ENCODE results near the gene PNPLA5. TPM values are rescaled to one million over a fixed set of nuclear protein-coding genes. Genes with fewer than 3 reads are reported as not detected.
"Not testable (repeated sequence)": the region's sequence is repeated elsewhere in the genome, so short reads cannot be mapped to it uniquely, and the experiment has no call there.

Gene PNPLA5
- polyA plus RNA-seq, 6 donors from 2014 or later: not detected

DNA sequence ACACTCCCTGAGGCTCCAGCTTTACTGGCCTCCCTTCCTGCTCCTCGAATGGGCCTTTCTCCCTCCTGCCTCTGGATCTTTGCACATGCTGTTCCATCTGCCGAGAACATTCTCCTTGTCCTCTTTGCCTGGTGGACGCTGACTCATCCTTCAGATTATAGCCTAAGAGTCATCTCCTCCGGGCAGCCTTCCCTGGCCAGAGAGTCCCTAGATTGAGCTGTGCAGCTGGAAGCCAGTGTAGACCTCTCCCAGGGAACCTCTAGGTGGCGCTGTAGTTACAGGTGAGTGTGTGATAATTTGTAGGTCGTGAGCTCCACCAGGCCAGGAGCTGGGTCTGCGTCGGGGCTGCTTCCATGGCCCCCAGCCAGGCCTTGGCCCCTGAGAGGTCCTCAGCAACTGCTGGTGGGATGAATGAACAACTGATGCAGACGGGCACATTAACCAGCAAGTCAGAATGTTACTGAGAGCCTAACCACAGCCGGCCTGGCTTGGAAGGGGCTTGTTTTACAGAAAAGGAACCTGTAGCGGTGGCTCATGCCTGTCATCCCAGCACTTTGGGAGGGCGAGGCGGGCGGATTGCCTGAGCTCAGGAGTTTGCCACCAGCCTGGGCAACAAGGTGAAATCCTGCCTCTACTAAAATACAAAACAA lies 8.7 kb downstream of the PNPLA5 start:
- H3K4me1 Mint-ChIP-seq: peaks cover 4 to 6% (median 5%) of the 10 kb centered on the region in 3 donors
- H3K27me3 Mint-ChIP-seq: peaks cover 18 to 57% (median 48%) of the 10 kb centered on the region in 3 donors
- ATAC-seq (ENCODE audit: low read depth in 2 of 2): peak; percentile 41 to 47

DNA sequence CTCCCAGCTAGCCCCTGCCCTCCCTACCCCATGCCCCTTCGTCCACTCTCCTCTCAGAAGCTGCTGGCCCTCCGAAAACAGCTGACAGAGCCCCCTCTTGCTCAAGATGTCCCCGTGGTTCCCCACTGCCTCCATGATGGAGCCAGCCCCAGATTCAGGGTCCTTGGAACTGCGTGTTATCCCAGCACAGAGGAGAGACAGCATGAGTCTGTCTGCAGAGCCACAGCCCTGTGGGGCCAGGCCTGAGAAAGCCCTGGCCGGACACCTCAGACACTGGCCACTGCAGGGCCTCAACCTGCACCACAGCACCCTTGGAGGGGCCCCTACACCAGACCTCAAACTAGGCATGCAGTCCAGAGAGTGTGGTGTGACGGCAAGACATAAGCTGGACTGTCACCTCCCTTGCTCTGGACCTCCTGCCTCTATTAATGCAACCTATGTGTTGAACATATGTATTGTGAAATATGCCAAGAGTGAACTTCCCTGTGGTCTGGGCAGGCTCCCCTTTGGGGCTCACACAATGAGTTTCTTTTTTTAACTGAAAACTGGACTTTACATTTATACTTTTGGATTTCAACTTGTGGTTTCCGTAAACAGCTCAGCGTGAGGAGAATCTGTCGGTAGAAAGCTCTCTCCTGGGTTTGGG lies 9.6 kb downstream of the PNPLA5 start:
- ATAC-seq (ENCODE audit: low read depth in 2 of 2): no peak
- peaks cover 4 to 6% (median 5%) of the 10 kb centered on the region in 3 donors for H3K4me1 Mint-ChIP-seq
- no peak for DNase-seq
- peak overlapping the region in 1 of 8 donors; percentile 15 for H3K4me3 Mint-ChIP-seq
- peaks cover 19 to 52% (median 46%) of the 10 kb centered on the region in 3 donors for H3K27me3 Mint-ChIP-seq
- peaks cover 0 to 6% (median 0%) of the 10 kb centered on the region in 7 donors for H3K9me3 Mint-ChIP-seq
- H3K36me3 Mint-ChIP-seq: no peaks in the 10 kb centered on the region
- H3K27ac Mint-ChIP-seq: peak overlapping the region in 1 of 6 donors; percentile 12

More for the DNA sequence above, 8.7 kb downstream of the PNPLA5 start:
- H3K4me3 Mint-ChIP-seq: no peak overlapping the region
- H3K36me3 Mint-ChIP-seq: no peaks in the 10 kb centered on the region
- no peak overlapping the region for H3K27ac Mint-ChIP-seq
- peak; percentile 29 for DNase-seq
- peaks cover 0 to 6% (median 2%) of the 10 kb centered on the region in 7 donors for H3K9me3 Mint-ChIP-seq

DNA sequence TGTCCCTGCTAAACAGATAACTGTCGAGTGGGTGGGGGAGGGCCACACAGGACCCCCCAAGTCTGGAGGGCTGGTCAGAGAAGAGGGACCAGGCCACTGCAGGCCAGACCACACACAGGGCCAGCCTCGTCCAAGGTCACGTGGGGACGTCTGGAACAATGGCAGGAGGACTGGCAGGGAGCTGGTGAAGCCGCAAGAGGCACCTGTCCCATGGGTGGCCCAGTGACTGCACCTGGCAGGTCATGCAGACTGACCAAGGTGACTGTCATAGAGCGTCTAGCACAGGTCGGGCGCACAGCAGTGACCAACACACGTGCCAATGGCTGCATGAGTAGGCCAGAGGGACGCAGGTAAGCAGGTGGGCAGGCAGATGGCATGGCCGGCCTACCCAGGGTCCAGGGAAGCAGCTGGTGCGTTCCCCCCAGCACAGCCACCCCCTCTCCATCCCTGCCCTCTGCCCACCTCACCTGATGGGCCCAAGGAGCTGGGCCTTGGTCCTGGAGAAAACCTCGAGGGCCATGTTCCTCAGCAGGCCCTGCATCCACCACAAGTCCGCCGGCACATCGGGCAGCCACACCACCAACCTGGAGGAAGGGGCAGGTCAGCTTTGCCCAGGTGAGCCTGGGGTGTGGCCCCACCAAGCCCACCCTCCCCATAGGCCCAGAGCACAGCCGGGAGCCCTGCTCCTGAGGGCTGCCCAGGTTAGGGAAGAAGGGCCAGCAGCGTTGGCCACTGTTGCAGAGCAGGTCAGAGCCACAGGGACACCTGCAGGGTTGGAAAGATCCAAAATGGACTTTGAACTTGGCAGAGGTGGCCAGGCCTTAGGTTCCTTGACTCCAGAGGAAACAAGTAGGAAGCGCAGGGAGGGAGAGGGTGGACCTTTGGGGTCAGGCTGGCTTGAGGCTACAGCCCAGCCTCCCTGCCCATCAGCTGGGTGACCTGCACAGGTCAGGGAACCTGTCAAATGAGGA lies 10.4 kb downstream of the PNPLA5 start:
- Mint-ChIP-seq H3K4me1 (peaks cover 4 to 6% (median 5%) of the 10 kb centered on the region in 3 donors), H3K4me3 (no peak overlapping the region), H3K27me3 (peaks cover 25 to 52% (median 43%) of the 10 kb centered on the region in 3 donors), H3K9me3 (peaks cover 0 to 6% (median 0%) of the 10 kb centered on the region in 7 donors), H3K36me3 (no peaks in the 10 kb centered on the region), H3K27ac (no peak overlapping the region)
- DNase-seq (no peak), ATAC-seq (ENCODE audit: low read depth in 2 of 2) (no peak)

DNA sequence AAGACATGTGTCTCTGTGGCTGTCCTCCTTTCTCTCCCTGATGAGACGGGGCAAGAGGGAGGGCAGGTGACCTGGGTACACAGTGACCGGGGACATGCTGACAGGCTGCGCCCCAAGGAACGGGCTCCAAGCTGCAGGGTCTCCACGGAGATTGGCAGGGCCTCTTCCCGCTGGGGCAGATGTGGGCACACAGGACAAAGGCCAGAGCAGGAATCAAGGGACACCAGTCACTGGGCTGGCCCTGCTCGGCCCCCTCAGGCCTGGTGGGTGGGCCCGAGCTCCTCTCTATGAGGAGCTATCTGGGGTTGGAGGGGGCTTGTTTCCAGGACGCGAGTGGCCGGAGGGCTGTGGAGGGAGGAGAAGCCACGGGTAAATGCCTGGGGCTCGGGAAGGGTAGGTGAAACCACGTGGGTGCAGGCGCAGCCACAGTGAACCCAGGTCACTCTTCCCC lies 11.2 kb downstream of the PNPLA5 start:
- Mint-ChIP-seq H3K27ac (no peak overlapping the region), H3K36me3 (no peaks in the 10 kb centered on the region), H3K4me3 (no peak overlapping the region), H3K4me1 (peaks cover 3 to 4% (median 4%) of the 10 kb centered on the region in 3 donors), H3K9me3 (peaks cover 0 to 4% (median 0%) of the 10 kb centered on the region in 7 donors), H3K27me3 (peaks cover 28 to 52% (median 44%) of the 10 kb centered on the region in 3 donors)
- ATAC-seq (ENCODE audit: low read depth in 2 of 2): no peak
- DNase-seq: no peak

DNA sequence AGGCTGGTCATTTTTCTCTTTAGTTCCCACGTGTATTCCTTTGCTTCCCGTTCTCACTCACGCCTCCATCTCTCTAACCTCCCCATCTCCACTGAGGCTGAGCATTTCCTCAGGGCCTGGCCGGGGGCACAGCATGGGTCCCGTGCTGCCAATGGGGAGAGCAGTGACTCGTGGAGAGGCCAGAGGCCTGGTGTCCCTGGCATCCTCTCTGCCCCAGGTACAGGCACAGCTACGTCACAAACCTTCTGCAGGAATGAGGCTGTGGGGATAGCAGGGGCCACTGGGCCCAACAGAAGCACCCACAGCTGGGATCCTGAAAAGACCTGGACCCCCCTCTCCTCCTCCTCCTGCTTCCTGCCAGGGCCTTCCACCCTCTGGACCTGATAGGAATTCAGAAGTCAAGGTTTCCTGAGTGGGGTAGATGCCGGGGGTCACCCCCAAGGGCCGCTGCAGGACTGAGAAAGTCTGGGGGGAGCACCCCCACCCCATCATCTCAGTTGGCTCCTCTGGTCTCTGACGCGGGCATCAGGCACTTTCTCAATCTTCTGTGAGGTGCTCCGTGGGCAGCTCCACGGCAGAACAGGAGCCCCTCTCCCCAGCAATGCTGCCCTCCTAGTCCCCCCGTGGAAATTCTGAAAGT lies 11.8 kb downstream of the PNPLA5 start:
- peaks cover 0 to 5% (median 0%) of the 10 kb centered on the region in 7 donors for H3K9me3 Mint-ChIP-seq
- H3K36me3 Mint-ChIP-seq: no peaks in the 10 kb centered on the region
- no peak overlapping the region for H3K4me3 Mint-ChIP-seq
- peaks cover 27 to 52% (median 45%) of the 10 kb centered on the region in 3 donors for H3K27me3 Mint-ChIP-seq
- ATAC-seq (ENCODE audit: low read depth in 2 of 2) (no peak), DNase-seq (no peak)
- peaks cover 0 to 2% (median 0%) of the 10 kb centered on the region in 3 donors for H3K4me1 Mint-ChIP-seq
- no peak overlapping the region for H3K27ac Mint-ChIP-seq

DNA sequence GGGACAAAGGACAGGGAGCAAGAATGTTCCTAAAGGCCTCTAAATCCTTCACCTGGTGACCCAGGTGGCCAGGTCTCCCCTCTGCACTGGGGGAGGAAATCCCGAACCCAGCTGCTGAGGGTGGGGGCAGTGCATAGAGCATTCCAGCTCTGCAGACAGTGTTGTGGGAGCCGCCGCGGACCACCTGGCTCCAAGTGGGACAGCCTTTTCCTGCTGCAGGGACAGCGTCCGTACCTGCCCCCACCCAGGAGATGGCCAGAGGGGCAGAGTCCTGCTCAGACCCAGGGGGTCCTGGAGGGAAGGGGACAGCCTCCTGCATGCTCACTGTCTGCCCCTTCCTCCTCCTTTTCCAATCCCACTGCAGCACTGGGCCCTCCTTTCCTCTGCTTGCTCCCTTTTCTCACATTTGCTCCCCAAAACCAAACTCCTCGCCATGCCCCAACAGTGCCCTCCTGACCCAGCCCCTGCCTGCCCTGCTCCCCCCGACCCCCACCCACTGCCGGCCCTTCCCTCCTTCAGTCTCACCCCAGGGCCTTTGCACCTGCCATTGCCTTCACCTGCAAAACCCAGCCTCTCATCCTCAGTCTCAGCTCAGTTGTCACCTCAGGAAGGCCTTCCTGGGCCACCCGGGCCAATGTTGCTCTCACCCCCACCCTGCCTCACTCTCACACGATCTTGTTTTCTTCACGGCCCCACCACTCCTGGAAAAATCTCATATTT lies 12.8 kb downstream of the PNPLA5 start:
- Mint-ChIP-seq H3K4me3 (no peak overlapping the region), H3K4me1 (peaks cover 0 to 2% (median 0%) of the 10 kb centered on the region in 3 donors), H3K27ac (peak overlapping the region in 1 of 6 donors; percentile 15), H3K36me3 (no peaks in the 10 kb centered on the region), H3K27me3 (peaks cover 33 to 60% (median 55%) of the 10 kb centered on the region in 3 donors), H3K9me3 (peaks cover 0 to 6% (median 0%) of the 10 kb centered on the region in 7 donors)
- DNase-seq (no peak), ATAC-seq (ENCODE audit: low read depth in 2 of 2) (no peak)

DNA sequence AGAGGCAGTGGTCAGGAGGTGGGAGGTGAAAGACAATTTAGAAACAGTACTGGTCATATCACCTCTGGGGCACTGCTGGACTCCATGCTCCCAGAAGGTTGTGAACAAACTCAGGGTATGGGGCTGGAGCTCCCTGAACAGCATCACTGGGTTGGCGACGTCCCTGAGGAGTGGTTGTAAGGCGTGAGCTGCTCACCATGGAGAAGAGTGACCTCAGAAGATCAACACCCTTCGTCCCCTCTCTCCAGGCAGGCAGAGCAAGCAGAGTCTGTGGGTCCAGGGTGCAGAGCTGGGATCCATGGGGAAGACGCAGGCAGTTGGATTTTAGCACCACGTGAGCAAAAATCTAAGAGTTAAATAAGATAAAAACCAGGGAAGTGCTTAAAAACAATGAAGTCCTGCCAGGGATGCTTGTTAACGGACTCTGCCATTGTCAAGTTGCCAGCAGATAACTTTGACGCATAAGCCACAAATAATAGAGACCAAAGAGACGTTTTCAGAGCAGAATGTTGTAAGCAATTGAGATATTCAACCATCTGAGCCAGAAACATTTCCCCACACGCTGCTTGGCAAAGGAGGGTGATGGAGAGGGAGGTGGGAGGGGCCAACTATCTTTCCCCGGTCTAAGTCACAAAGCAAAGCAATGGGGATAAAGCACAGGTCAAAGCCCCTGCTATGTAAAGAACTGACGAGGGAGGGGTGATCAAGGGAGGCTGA lies 13.6 kb downstream of the PNPLA5 start:
- Mint-ChIP-seq H3K4me1 (peaks cover 0 to 2% (median 0%) of the 10 kb centered on the region in 3 donors), H3K9me3 (peaks cover 0 to 6% (median 0%) of the 10 kb centered on the region in 7 donors), H3K4me3 (peak overlapping the region in 1 of 8 donors; percentile 25), H3K27me3 (peaks cover 40 to 66% (median 63%) of the 10 kb centered on the region in 3 donors), H3K27ac (peak overlapping the region in 1 of 6 donors; percentile 12), H3K36me3 (no peaks in the 10 kb centered on the region)
- DNase-seq (no peak), ATAC-seq (ENCODE audit: low read depth in 2 of 2) (no peak)

DNA sequence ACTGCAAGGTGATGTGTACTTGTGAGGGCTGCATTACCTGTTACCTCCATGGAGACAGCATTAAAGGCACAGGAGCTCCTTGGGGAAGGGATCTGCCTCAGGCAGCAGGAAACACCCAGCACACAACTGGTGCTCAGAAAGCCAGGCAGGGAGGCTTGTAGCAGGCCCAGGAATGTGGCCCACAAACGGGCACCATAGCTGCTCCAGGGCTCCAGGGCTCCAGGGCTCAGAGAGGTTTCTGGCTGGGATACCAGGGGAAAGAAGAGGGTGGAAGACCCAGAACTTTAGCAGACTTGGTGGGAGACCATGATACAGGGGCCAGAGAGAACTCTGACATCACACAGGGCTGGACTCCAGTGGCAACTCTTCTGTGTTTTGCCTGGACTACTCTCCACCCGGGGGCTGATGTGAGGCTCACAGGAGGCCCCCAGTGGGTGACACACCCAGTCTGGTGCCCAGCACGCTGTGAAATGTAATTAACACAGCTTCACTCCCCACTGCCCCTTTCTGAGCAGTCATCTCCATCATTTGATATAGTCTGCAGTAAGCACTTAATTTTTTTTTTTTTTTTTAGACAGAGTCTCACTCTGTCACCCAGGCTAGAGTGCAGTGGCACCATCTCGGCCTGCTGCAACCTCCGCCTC lies 14.8 kb downstream of the PNPLA5 start:
- Mint-ChIP-seq H3K27me3 (peaks cover 41 to 66% (median 60%) of the 10 kb centered on the region in 3 donors), H3K9me3 (peaks cover 0 to 8% (median 3%) of the 10 kb centered on the region in 7 donors), H3K36me3 (no peaks in the 10 kb centered on the region), H3K27ac (no peak overlapping the region), H3K4me1 (no peaks in the 10 kb centered on the region), H3K4me3 (no peak overlapping the region)
- DNase-seq: no peak
- ATAC-seq (ENCODE audit: low read depth in 2 of 2): no peak

DNA sequence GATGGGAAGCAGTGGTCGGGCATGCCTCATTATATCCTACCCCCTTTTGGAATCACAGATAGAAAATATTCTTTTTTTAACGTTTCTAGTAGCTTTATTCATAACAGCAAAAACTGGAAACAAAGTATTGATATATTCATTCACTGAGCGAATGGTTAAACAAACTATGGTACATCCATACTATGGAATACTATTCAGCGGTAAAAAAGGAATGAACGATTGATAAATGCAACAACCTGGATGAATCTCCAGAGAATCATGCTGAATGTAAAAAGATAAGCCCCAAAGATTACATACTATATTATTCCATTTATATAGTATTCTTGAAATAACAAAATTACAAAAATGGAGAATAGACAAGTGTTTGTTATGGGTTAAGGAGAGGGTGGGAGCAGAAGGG lies 22.0 kb downstream of the PNPLA5 start:
- H3K9me3 Mint-ChIP-seq: peaks cover 0 to 38% (median 14%) of the 10 kb centered on the region in 7 donors
- H3K4me1 Mint-ChIP-seq: no peaks in the 10 kb centered on the region
- H3K4me3 Mint-ChIP-seq: no peak overlapping the region
- ATAC-seq (ENCODE audit: low read depth in 2 of 2) (no peak), DNase-seq (no peak)
- H3K36me3 Mint-ChIP-seq: no peaks in the 10 kb centered on the region
- no peak overlapping the region for H3K27ac Mint-ChIP-seq
- H3K27me3 Mint-ChIP-seq: peaks cover 33 to 46% (median 44%) of the 10 kb centered on the region in 3 donors

DNA sequence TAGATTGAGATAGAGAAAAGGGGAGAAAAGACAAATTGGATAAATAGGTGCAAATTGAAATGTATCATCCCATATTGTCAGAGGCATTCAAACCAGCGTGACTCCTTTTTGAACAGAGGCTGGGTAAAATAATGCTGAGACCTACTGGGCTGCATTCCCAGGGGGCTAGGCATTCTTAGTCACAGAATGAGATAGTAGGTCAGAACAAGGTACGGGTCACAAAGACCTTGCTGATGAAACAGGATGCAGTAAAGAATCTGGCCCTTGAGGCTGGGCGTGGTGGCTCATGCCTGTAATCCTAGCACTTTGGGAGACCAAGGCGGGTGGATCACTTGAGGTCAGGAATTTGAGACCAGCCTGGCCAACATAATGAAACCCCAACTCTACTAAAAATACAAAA lies 22.8 kb downstream of the PNPLA5 start:
- ATAC-seq (ENCODE audit: low read depth in 2 of 2); H3K27ac Mint-ChIP-seq; DNase-seq; H3K36me3 Mint-ChIP-seq; H3K4me3 Mint-ChIP-seq; H3K4me1 Mint-ChIP-seq: not testable (repeated sequence)
- peaks cover 33 to 46% (median 46%) of the 10 kb centered on the region in 3 donors for H3K27me3 Mint-ChIP-seq
- H3K9me3 Mint-ChIP-seq: peaks cover 0 to 38% (median 13%) of the 10 kb centered on the region in 7 donors

DNA sequence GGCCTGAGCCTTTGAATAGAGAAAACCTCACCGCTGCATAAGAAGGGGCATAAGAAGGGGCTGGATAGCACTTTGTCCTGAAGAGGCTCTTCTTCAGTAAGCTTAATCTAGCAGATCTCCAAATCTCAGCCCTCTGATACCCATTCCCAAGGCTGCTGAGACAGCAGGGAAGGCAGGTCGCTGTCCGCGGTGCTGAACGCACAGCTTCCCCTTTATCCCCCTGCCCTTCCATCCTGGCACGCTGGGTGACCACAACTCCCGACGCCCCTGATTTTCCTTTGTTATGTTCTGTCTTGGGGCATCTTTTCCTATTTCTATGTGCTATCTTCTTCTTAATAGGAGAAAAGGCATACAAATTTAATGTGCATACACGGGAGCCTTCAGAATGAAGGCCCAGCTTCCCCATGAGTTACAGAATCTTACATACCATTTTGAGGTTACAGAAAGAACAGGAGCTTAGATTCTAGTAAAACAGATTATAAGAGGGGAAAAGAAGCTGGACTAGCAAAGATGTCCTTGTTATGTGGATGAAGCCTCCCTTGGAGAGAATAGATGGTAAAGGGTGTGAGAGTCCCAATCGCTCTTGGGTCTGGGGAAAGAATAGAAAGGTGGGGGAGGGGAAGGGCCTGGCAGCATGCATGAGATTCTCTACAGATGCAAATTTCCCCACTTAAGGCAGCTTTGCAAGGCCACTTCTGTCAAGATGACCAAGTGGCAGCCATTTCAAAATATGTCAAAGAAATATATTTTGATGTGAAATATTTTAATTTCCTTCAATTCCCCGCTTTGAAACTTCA lies 23.8 kb downstream of the PNPLA5 start:
- DNase-seq: no peak
- no peaks in the 10 kb centered on the region for H3K4me1 Mint-ChIP-seq
- peaks cover 4 to 38% (median 13%) of the 10 kb centered on the region in 7 donors for H3K9me3 Mint-ChIP-seq
- no peak for ATAC-seq (ENCODE audit: low read depth in 2 of 2)
- peaks cover 34 to 46% (median 44%) of the 10 kb centered on the region in 3 donors for H3K27me3 Mint-ChIP-seq
- no peak overlapping the region for H3K4me3 Mint-ChIP-seq
- H3K27ac Mint-ChIP-seq: no peak overlapping the region
- H3K36me3 Mint-ChIP-seq: no peaks in the 10 kb centered on the region

Data from naive B cell (primary cell).